Hematopoietic multipotent progenitor cell (in vitro differentiated cells): Measurements from ENCODE around the gene STAT5A. TPM values are rescaled to one million over a fixed set of nuclear protein-coding genes. Genes with fewer than 3 reads are reported as not detected.

Experiments used
- DNase-seq, 3 donors: peaks; one replicate each; pipeline ENCODE4 v3.0.0-alpha.2; 2011 to 2015; ENCODE audit warnings: low read depth in 2 of 3, low spot score in 2 of 3
- total RNA-seq: library from RNA; depleted of rRNA; stranded (reverse); fragments of >200 nt; gene quantifications from one replicate; pipeline ENCODE4 v1.2.3, GENCODE V29; 2012

Gene STAT5A
- total RNA-seq, 1 donor: 603 TPM

GRCh38 chr17:42266918-42267766 lies 21.2 kb upstream of the STAT5A start:
- DNase-seq: peak in 2 of 3 donors; percentile 56 to 66

DNA sequence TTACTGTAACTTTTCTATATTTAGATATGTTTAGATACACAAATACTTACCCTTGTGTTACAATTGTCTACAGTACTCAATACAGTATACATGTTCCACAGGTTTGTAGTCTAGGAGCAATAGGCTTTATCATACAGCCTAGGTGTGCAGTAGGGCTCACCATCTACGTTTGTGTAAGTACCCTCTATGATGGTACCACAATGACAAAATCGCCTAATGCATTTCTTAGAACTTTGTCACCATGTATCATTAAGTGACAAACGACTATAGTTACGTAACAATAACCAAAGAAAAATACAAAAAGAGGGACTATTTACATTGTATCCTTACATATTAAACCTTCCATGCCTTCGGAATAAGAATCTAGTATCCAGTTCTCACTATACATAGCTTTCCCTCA lies 20.1 kb upstream of the STAT5A start:
- DNase-seq: no peak

GRCh38 chr17:42270170-42270535 lies 18.1 kb upstream of the STAT5A start:
- no peak for DNase-seq

DNA sequence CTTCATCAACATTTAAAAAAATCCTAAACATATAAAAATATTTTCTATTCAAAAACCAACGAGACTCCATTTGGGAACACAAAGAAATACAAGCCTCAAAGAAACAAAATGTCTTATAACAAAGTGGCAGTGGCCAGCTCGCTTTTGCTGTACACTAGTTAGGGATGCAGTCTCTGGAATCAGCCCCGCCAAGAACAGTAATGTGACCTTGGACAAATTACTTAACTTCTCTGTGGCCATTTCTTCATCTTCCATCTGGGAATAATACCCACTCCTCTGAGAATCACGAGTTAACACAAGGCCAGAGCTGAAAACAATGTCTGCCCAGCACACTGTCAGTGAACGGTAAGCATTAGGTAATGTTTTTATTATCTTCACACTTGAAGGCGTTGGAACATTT lies 17.7 kb upstream of the STAT5A start:
- no peak for DNase-seq

GRCh38 chr17:42271006-42271778 lies 17.1 kb upstream of the STAT5A start:
- DNase-seq: no peak

DNA sequence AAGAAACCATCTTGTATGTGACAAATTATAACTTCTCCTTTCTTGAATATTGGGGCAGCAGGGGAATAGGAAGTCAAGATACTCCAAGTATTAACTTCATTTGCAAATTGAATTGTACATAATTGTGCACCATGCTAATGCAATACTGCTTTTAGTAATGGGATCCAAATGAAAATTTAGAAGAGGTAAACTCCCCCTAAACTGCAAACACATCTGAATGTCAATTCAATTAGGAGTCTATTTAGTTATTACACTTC lies 16.6 kb upstream of the STAT5A start:
- no peak for DNase-seq

DNA sequence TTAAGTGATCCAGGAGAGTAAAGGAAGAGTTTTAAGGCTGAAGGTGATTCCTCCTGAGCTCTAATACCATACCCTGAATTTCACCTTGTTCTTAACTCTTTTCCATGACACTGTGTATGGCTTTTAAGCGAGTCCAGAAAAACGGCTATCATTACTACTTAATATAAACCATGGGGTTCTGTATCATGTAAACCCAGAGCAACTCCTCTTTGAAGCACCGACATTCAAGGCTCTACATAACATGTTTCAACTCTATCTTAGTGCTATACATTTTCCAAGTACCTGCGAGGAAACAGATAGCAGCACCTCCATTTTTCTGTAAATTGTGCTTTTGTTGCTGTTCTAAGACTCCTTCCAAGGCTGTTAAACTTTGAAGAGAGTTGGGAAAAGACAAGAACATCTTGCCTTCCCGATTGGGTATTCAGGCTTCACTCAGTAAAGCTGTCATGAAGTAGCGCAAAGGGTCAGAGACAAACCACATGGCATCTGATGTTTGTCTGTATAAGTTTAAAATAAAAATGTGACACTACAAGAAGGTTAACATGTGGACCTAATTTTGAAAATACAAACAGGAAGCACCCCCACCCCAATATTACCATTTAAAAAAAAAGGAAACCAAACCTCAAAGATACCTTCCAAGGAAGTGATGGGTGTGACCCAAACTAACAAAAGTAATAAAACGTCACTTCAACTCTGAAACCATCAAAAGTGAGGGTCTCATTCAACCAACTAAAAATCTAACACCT lies 16.0 kb upstream of the STAT5A start:
- DNase-seq: no peak

- DNase-seq: no peak
Observed at GRCh38 chr17:42273474-42274252, 14.6 kb upstream of the STAT5A start.

DNA sequence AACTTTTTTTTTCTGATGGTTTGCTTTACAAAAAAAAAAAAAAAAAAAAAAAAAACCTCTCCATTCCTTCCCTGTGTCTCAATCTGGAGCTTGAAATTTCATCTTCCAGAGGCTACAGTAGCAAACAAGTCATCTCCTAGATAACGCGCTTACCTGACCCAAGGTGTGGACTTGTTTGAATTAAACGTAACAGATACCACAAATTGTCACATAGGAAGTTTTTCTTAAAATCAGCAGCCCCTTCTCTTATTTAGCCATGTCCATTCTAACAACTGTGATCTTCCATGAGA lies 14.1 kb upstream of the STAT5A start:
- DNase-seq: no peak

DNA sequence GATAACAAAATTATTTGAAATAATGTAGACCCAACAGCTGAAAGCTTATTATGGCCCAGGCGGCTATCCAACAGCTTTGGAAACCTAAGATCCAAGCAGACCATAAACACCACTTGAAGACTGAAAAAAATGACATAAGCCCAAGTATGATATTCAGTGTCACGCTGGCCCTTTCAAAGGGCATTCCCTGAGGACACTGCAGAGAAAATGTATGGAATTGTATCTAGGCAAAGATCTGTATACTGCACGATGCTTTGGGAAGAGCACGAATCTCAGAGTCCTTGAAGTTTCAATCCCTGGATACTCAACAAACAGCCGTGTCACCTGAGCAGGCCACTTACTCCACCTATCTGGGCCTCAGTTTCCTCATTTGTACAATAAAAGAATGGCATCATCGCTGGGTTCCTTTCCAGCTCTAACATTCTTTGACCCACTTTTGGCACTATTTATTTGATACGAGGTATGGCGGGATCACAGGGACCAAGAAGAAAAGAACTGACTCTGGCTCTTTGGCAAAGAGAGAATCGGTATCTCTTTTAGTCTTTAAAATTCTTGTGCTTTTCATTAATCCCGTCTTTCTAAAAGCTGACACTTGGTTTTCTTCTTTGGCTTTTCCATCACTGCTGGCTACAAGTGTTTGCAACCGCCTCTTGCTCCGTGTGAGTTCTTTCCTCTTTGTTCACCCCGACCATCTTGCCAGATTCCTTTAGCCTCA lies 13.3 kb upstream of the STAT5A start:
- DNase-seq: no peak

GRCh38 chr17:42275527-42276358 lies 12.6 kb upstream of the STAT5A start:
- peak in 1 of 3 donors; percentile 43 for DNase-seq

DNA sequence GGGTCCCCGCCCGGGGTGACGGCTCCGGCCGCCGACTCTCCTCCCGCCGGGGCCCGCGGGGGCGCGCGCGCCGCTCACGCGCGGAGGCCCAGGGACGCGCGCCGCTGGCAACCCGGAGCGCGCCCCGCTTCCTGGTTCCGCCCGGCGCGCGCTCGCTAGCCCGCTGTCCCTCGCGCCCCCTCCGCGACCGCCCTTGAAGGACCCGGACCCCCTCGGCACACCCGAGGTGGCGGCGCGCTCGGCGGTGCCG lies 12.0 kb upstream of the STAT5A start, which contains the start of gene STAT5B:
Gene STAT5B (minus strand): TSS at position 33 of the 250 bp plus-strand sequence. CDS start 44,264 bp downstream, outside the sequence.
- DNase-seq: peak; percentile 46 to 74 (median 73)

DNA sequence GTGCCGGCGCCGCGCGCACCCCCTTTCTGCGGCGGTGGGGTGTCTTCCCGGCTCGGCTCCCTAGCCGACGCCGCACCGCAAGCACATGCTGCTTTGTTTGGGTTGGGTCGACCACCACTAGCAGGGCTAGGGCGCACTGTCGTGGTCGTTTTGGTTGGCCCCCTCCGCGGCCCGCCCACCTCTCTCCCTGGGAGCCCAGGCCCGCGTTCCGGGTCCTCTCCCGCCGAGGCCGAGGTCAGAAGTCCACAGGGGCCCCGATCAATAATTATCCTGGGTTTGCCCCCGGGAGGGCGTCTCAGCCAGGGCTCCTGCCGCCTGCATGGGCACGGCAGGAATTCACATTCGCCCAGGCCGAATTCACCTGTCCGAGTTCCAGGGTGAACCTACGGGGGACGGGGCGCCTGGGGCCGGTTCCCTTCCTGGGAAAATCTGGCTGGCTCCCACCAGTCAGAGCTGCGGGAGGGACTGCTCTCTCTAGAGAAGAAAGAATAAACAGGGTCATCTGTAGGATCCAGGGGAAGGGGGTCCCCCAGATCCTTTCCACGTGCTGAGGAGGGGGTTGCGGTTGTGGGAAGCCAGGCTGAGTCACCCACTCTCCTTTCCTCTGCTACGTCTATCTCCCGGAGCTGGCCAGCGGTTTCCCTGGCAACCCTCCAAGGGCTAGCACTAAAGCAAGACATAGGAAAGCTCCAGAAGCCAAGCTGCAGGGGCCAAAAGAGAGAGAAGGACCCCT lies 11.5 kb upstream of the STAT5A start:
- DNase-seq: peak in 2 of 3 donors; percentile 46 to 82

DNA sequence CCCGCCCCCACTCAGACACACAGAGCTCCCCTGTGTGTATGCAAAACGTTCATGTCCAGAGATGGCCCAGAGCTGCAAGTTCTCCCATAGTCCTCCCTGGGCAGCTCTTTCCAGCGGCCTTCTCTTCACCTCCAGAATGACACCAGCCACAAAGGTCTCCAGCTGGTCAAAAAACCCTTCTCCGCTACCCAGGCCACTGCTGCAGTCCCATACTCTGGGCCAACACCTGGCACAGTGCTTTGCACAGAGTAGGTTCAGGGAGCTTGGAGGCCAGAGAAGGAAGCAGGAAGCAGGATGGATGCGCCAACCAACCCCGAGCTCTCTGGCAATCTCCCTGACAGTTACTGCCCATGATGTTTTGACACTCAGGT lies 11.0 kb upstream of the STAT5A start:
- no peak for DNase-seq

GRCh38 chr17:42279776-42280630 lies 8.3 kb upstream of the STAT5A start:
- no peak for DNase-seq

GRCh38 chr17:42281571-42282096 lies 6.7 kb upstream of the STAT5A start:
- no peak for DNase-seq

GRCh38 chr17:42282478-42283080 lies 5.7 kb upstream of the STAT5A start:
- DNase-seq: no peak
